ENCODE results near the gene KCNH1. TPM values are rescaled to one million over a fixed set of nuclear protein-coding genes. Genes with fewer than 3 reads are reported as not detected.

Gene KCNH1
- total RNA-seq, 4 donors from 2014 or later = not detected

DNA sequence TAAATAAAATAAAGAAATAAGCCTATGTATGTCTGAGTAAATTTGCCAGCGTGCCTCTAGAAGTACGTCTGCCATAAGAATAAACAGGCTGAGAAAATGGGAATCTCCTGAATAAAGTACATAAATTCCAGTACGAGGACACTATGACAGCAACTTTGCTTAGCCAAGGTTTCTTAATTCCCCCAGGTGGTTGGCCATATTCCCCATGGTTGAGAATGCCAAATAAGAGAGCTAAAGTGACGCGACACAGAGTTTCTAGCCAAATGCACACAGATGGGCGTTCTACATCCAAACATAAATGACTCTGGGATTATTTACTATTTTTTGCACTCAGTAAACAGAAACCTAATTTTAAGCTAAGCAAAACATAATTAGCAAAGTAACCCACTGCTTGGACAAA, 19.5 kb downstream of the KCNH1 start:
- intact Hi-C loops (cut with DNase I; ENCODE audit: low total_unique reads) = no loop called here
- no peak for TF ChIP-seq POLR2A (IDR thresholded peaks at IDR 0.05)
- no peak overlapping the region for H3K4me3 ChIP-seq (ENCODE audit: low read depth, poor library complexity, severe bottlenecking)
- DNase-seq (ENCODE audit: low spot score in 2 of 2) = no peak
- 41 to 60% methylated on average over 6 of the region's 6 CpGs for WGBS, 2 donors

DNA sequence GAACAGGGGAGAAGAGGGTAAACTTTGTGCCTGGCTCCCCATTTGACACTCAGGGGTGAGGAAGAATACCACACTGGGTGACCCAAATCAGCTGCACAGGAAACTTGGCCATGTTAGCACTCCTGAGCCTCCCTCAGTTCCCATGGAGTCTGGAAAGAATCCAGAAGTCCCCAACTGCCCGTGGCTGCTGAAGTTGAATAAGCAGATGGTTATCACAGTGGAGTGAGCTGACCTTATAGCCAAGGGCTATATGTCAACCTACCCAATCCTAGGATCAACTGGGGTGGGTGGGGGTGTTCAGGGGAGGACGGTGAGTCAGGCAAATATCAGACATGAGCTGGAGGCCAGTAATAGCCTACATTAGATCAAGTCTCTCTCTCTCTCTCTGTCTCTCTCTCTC, 20.4 kb downstream of the KCNH1 start:
- H3K4me3 ChIP-seq (ENCODE audit: low read depth, poor library complexity, severe bottlenecking) = no peak overlapping the region
- 30 to 43% methylated on average over 2 of the region's 2 CpGs for WGBS, 2 donors
- intact Hi-C loops (cut with DNase I; ENCODE audit: low total_unique reads) = no loop called here
- TF ChIP-seq, protein P1, sequence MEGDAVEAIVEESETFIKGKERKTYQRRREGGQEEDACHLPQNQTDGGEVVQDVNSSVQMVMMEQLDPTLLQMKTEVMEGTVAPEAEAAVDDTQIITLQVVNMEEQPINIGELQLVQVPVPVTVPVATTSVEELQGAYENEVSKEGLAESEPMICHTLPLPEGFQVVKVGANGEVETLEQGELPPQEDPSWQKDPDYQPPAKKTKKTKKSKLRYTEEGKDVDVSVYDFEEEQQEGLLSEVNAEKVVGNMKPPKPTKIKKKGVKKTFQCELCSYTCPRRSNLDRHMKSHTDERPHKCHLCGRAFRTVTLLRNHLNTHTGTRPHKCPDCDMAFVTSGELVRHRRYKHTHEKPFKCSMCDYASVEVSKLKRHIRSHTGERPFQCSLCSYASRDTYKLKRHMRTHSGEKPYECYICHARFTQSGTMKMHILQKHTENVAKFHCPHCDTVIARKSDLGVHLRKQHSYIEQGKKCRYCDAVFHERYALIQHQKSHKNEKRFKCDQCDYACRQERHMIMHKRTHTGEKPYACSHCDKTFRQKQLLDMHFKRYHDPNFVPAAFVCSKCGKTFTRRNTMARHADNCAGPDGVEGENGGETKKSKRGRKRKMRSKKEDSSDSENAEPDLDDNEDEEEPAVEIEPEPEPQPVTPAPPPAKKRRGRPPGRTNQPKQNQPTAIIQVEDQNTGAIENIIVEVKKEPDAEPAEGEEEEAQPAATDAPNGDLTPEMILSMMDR (IDR thresholded peaks at IDR 0.05) = no peak
- TF ChIP-seq POLR2A (IDR thresholded peaks at IDR 0.05) = no peak
- no peak for DNase-seq (ENCODE audit: low spot score in 2 of 2)

DNA sequence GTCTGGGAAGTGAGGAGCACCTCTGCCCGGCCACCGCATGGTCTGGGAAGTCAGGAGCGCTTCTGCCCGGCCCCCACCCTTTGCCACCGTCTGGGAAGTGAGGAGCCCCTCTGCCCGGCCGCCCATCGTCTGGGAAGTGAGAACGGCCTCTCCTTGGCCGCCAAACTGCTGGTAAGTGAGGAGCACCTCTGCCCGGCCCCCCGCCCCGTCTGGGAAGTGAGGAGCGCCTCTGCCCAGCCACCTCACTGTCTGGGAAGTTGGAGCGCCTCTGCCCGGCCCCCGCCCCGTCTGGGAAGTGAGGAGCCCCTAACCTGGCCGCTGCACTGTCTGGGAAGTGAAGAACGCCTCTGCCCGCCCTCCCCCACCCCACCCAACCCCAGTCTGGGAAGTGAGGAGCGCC, 22.6 kb downstream of the KCNH1 start:
- no peak overlapping the region for H3K4me3 ChIP-seq (ENCODE audit: low read depth, poor library complexity, severe bottlenecking)
- DNase-seq (ENCODE audit: low spot score in 2 of 2) = no peak
- 87 to 88% methylated on average over 21 to 22 of the region's 22 CpGs for WGBS, 2 donors
- TF ChIP-seq, protein P1 (IDR thresholded peaks at IDR 0.05) = no peak
- no peak for TF ChIP-seq POLR2A (IDR thresholded peaks at IDR 0.05)
- intact Hi-C loops (cut with DNase I; ENCODE audit: low total_unique reads) = no loop called here

DNA sequence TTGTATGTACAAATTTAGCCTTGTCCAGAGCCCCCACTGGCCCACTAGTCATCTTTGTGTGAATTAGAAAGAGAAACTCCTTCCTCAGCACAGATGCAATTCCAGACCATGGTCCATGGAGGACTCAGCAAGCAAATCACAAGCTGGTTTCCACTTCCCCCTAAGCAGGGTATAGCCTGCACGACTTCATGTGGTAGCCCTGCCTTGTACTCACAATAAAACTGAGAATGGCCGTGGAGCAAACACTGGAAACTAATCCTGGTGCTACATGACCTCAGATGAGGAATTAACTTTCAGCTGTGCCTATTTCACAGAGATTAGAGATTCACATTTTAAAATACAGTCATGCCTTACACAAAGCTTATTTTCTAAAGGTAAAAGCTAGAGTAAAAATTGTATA, 32.5 kb downstream of the KCNH1 start:
- TF ChIP-seq, protein P1 (IDR thresholded peaks at IDR 0.05) = no peak
- no peak for TF ChIP-seq POLR2A (IDR thresholded peaks at IDR 0.05)
- WGBS, 2 donors = 52 to 62% methylated on average over 2 of the region's 2 CpGs
- H3K4me3 ChIP-seq (ENCODE audit: low read depth, poor library complexity, severe bottlenecking) = no peak overlapping the region
- intact Hi-C loops (cut with DNase I; ENCODE audit: low total_unique reads) = no loop called here
- DNase-seq (ENCODE audit: low spot score in 2 of 2) = no peak

DNA sequence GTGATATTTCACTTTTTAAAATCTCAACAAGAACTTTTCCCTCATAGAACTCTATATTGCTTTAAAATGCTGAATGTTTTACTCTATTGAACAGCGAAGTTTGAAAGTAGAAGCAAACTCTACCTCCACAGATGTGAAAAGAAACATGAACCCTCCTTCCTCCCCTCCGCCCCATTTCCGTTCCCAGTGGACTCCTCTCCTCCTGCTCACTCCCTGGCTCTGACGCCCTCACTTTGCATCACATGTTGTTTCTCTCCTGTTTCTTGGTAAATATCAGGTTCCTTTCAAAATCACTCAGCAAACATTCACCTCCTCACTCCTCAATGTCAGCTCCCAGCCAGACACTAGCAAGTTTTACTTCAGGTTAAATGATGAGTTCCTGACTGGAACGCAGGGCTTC, 34.6 kb downstream of the KCNH1 start:
- TF ChIP-seq POLR2A (IDR thresholded peaks at IDR 0.05) = no peak
- TF ChIP-seq, protein P1 (IDR thresholded peaks at IDR 0.05) = no peak
- intact Hi-C loops (cut with DNase I; ENCODE audit: low total_unique reads) = no loop called here
- no peak overlapping the region for H3K4me3 ChIP-seq (ENCODE audit: low read depth, poor library complexity, severe bottlenecking)
- DNase-seq (ENCODE audit: low spot score in 2 of 2) = no peak
- WGBS, 2 donors = 64 to 66% methylated on average over 5 of the region's 5 CpGs

DNA sequence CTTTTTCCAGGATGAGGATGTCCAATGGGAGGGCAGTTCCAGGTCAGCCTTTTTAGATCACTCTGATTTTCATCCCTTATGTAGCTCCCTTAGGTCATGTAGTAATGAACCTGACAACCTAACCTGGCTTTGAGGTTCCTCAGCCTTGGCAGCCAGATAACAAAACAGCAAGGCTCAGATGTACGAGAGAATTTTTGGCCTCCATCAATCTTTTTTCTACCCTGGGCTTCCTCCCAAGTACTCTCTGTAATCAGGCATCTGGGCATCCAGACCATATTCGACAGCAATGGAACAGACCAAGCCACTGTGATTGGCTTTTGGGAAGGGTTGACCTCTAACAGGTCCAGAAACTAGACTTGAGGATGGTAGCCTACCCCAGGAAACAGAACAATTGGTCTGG, 38.6 kb downstream of the KCNH1 start:
- intact Hi-C loops (cut with DNase I; ENCODE audit: low total_unique reads) = no loop called here
- no peak for TF ChIP-seq POLR2A (IDR thresholded peaks at IDR 0.05)
- TF ChIP-seq, protein P1 (IDR thresholded peaks at IDR 0.05) = no peak
- no peak overlapping the region for H3K4me3 ChIP-seq (ENCODE audit: low read depth, poor library complexity, severe bottlenecking)
- no peak for DNase-seq (ENCODE audit: low spot score in 2 of 2)
- WGBS, 2 donors = 75 to 86% methylated on average over 2 of the region's 2 CpGs

Measured in lower leg skin (tissue), 4 donors.